Right renal cortex interstitium (tissue), 3 donors: Measurements from ENCODE around the gene PDZRN3. TPM values are rescaled to one million over a fixed set of nuclear protein-coding genes. Genes with fewer than 3 reads are reported as not detected.

Experiments
- DNase-seq, 3 donors: peaks; one replicate each; pipeline ENCODE4 v3.0.0-alpha.2; 2013; ENCODE audit warnings: low read depth in 3 of 3, low spot score in 2 of 3
- polyA plus RNA-seq, 3 donors: library from polyadenylated mRNA; unstranded; fragments of 120-200 nt; gene quantifications; one replicate each; pipeline ENCODE4 v1.2.1, GENCODE V29; 2013; ENCODE audit not compliant: insufficient read length in 3 of 3

The PDZRN3 gene
- polyA plus RNA-seq, 3 donors: 40.3 to 48.8 (median 43.8) TPM

DNA sequence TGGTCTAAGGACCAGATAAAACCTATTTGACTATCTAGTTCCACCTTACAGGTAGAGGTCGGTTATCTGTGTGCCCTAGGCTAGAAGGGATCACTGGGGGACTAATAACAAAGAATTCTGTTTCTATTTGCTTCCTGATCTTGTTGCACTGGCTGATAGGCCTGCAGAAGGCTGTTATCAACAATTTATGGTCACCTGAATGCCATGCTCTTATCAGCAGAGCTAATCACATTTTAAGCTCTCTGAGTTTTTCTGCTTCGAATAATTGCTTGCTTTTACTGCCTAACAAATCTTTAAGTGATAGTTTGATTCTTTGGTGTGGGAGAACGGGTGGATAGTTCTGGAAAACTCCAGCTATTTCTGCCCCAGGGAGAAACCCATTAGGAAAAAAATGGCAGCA is 263.1 kb downstream of the PDZRN3 start:
- no peak for DNase-seq

DNA sequence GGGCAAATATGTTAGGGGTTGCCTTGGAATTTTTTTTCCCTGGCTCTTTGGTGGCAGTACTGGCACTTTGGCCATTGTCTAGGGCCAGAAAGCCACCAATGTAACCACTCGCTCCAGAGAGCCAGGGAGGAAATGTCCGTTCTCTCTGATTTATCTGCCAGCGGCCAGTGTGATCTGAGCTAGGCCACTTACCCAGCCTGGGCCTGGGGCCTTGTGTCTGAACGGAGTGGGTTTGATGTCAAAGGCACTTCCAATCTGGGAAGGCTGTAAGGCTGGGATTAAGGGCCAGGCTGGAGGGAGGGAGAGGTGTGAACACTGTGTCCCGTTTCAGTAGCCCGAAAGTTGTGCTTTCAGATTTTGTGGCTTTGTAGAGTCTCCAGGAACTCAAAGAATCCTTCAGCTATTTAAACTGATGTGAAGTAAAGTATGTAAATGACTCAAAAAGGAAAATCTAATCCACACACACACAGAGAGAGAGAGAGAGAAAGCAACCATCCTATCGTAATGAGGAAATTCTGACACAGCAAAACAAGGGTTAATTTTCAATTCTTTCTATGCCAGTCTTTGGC is 271.0 kb downstream of the PDZRN3 start:
- DNase-seq: no peak

- no peak for DNase-seq
Observed at GRCh38 chr3:73352841-73353645, 271.7 kb downstream of the PDZRN3 start.

- no peak for DNase-seq
Observed at GRCh38 chr3:73351423-73352071, 273.2 kb downstream of the PDZRN3 start.

DNA sequence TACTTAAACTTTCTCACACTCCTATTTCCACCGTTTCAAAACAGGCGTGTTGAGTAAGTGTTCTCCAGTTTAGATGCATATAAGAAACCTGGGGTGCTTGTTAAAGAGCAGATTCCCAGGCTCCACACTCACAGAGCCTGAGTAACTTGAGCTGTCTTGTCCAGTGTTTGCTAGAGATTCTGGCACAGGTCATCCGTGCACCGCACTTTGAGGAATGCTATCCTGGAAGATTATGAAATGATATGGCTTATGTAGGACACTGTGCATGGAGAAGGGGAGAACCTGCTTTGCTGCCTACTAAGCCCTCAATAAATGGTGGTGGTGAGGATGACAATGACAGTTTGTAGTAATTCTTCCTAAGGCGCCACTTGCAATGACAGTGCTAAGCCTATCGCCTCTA is 273.7 kb downstream of the PDZRN3 start:
- no peak for DNase-seq

DNA sequence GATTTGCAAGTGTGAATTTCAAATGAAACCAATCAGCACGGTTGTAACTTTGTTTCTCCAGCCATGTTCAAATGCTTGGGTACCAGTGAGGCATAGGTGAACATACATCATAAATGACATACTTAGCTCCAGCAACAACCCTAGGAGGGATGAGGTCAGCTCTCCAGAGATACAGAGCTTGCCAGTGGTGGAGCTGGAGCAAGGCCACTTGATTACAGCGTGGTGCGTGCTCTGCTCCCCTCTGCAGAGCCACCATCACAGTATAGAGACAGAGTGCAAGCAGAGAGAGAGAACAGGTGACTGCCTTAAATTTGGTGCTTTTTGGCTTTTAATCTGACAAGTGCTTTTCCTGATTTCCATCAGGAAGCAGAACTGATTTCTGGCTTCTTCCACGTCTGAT is 275.1 kb downstream of the PDZRN3 start:
- no peak for DNase-seq

DNA sequence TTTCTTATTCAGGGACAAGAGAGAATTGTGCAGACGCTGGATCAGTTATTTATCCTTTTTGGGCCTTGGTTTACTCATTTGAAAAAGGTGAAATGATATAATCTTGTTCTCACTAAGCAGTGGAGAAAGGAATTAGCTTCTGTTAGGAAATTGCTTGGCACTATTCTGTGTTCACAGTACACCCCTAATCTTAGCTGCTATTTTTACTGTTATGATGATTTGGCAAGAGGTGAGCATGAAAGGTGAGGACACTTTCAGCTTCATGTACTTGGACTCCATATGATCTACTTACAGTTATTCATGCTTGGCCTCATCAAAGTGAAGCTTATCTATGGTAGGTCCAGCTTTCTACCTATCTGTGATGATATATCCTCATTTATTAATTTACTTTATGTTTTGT is 282.7 kb downstream of the PDZRN3 start:
- no peak for DNase-seq

GRCh38 chr3:73341272-73341935 is 283.3 kb downstream of the PDZRN3 start:
- no peak for DNase-seq

DNA sequence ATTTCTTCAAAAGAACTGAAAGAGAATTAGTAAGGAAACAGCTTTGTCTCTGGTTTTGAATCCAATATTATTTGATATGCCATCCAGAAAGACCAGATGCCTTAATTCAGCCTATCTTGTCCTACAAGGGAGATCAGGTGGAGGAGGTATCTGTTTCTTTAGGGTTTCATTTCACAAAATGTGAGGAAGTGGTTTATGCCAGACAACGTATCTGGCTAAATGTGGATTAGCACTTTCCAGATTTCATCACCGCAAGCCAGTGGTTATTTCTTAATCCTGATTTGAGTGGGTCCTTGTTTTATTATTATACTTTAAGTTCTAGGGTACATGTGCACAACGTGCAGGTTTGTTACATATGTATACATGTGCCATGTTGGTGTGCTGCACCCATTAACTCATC is 292.2 kb downstream of the PDZRN3 start:
- DNase-seq: no peak
